Liver (tissue), 9 donors: ENCODE data around the gene FILIP1L. TPM values are rescaled to one million over a fixed set of nuclear protein-coding genes. Genes with fewer than 3 reads are reported as not detected.

Source experiments
- DNase-seq: peaks from one replicate; pipeline ENCODE4 v3.0.0-alpha.2; 2017; ENCODE audit warnings: low spot score
- H3K27ac ChIP-seq, 2 donors: one replicate each; pipeline ENCODE4 v1.7.0; 2013; ENCODE audit warnings: inconsistent platforms in 2 of 2, low read length in 2 of 2, control low read depth in 1 of 2, low read depth in 1 of 2, mild to moderate bottlenecking in 1 of 2
- H3K27me3 ChIP-seq, 4 donors: one replicate each; pipeline versions ENCODE4 v1.6.1 to v1.7.0; 2013; ENCODE audit warnings: low read length in 3 of 4, inconsistent platforms in 1 of 4, mild to moderate bottlenecking in 1 of 4, moderate library complexity in 1 of 4; ENCODE audit not compliant: control insufficient read depth in 4 of 4, insufficient read depth in 4 of 4
- H3K36me3 ChIP-seq, 4 donors: one replicate each; pipeline versions ENCODE4 v1.6.1 to v1.7.0; 2013; ENCODE audit warnings: low read length in 3 of 4, mild to moderate bottlenecking in 3 of 4, low read depth in 1 of 4, moderate library complexity in 1 of 4; ENCODE audit not compliant: control insufficient read depth in 4 of 4, insufficient read depth in 3 of 4
- H3K4me1 ChIP-seq, 4 donors: one replicate each; pipeline versions ENCODE4 v1.6.1 to v1.7.0; 2013; ENCODE audit warnings: low read length in 3 of 4, mild to moderate bottlenecking in 3 of 4, moderate library complexity in 1 of 4; ENCODE audit not compliant: control insufficient read depth in 4 of 4, insufficient read depth in 4 of 4
- H3K4me3 ChIP-seq, 3 donors: one replicate each; pipeline versions ENCODE4 v1.6.1 to v1.7.0; 2013; ENCODE audit warnings: low read length in 3 of 3, control low read depth in 1 of 3, low read depth in 1 of 3, mild to moderate bottlenecking in 1 of 3
- H3K9ac ChIP-seq, 2 donors: one replicate each; pipeline ENCODE4 v1.7.0; 2013; ENCODE audit warnings: low read length in 2 of 2, mild to moderate bottlenecking in 2 of 2, moderate library complexity in 2 of 2, control low read depth in 1 of 2, low read depth in 1 of 2
- H3K9me3 ChIP-seq, 4 donors: one replicate each; pipeline versions ENCODE4 v1.6.1 to v1.7.0; 2013; ENCODE audit warnings: low read length in 3 of 4; ENCODE audit not compliant: control insufficient read depth in 4 of 4
- ATF3 ChIP-seq: IDR thresholded peaks from 2 replicates; pipeline ENCODE4 v1.6.1; 2016; ENCODE audit warnings: antibody characterized with exemption
- CTCF ChIP-seq: fragments of 150-350 bp; IDR thresholded peaks from 2 replicates; pipeline ENCODE4 v1.5.1; 2017; ENCODE audit warnings: improper control_type of control experiment, low read depth, low read length; ENCODE audit not compliant: missing input control
- EGR1 ChIP-seq, 2 donors: IDR thresholded peaks; 2 replicates each; pipeline ENCODE4 v1.6.1; 2016 to 2018; ENCODE audit warnings: antibody characterized with exemption in 2 of 2, low read depth in 2 of 2
- FOXA1 ChIP-seq: IDR thresholded peaks from 2 replicates; pipeline ENCODE4 v1.6.1; 2016; ENCODE audit warnings: antibody characterized with exemption
- FOXA2 ChIP-seq: IDR thresholded peaks from 2 replicates; pipeline ENCODE4 v1.6.1; 2016; ENCODE audit warnings: antibody characterized with exemption
- GABPA ChIP-seq, 2 donors: IDR thresholded peaks in 1 of 2; conservative IDR thresholded peaks in 1 of 2; 2 replicates each; pipeline ENCODE4 v1.6.1; 2016; ENCODE audit warnings: antibody characterized with exemption in 2 of 2, mild to moderate bottlenecking in 1 of 2, moderate library complexity in 1 of 2
- HNF4A ChIP-seq, 2 donors: conservative IDR thresholded peaks; 2 replicates each; pipeline ENCODE4 v1.6.1; 2016; ENCODE audit warnings: antibody characterized with exemption in 2 of 2, mild to moderate bottlenecking in 2 of 2
- HNF4G ChIP-seq: IDR thresholded peaks from 2 replicates; pipeline ENCODE4 v1.6.1; 2016; ENCODE audit warnings: antibody characterized with exemption
- JUND ChIP-seq, 2 donors: IDR thresholded peaks; 2 replicates each; pipeline ENCODE4 v1.6.1; 2016; ENCODE audit warnings: antibody characterized with exemption in 2 of 2
- MAX ChIP-seq: IDR thresholded peaks from 2 replicates; pipeline ENCODE4 v1.6.1; 2016; ENCODE audit warnings: antibody characterized with exemption
- NR2F2 ChIP-seq: IDR thresholded peaks from 2 replicates; pipeline ENCODE4 v1.6.1; 2016; ENCODE audit warnings: antibody characterized with exemption
- RAD21 ChIP-seq, 2 donors: IDR thresholded peaks; 2 replicates each; pipeline ENCODE4 v1.6.1; 2016; ENCODE audit warnings: antibody characterized with exemption in 2 of 2, mild to moderate bottlenecking in 2 of 2
- REST ChIP-seq: IDR thresholded peaks from 2 replicates; pipeline ENCODE4 v1.6.1; 2016; ENCODE audit warnings: antibody characterized with exemption, mild to moderate bottlenecking
- RXRA ChIP-seq, 2 donors: IDR thresholded peaks; 2 replicates each; pipeline ENCODE4 v1.6.1; 2017 to 2018; ENCODE audit warnings: antibody characterized with exemption in 2 of 2, mild to moderate bottlenecking in 1 of 2
- SP1 ChIP-seq: IDR thresholded peaks from 2 replicates; pipeline ENCODE4 v1.6.1; 2018; ENCODE audit warnings: antibody characterized with exemption, mild to moderate bottlenecking
- TAF1 ChIP-seq: conservative IDR thresholded peaks from 2 replicates; pipeline ENCODE4 v1.6.1; 2016; ENCODE audit warnings: antibody characterized with exemption, mild to moderate bottlenecking
- YY1 ChIP-seq: IDR thresholded peaks from 2 replicates; pipeline ENCODE4 v1.6.1; 2016; ENCODE audit warnings: antibody characterized with exemption, mild to moderate bottlenecking
- ZBTB33 ChIP-seq: IDR thresholded peaks from 2 replicates; pipeline ENCODE4 v1.6.1; 2016; ENCODE audit warnings: antibody characterized with exemption
- WGBS: extraction: QIAGEN DNeasy Blood & Tissue Kit; methylation state at CpG from one replicate; pipeline ENCODE4 v1.1.7; 2013; 5-methylcytosine and 5-hydroxymethylcytosine counted together
- polyA plus RNA-seq, 2 donors: library from polyadenylated mRNA; stranded (reverse) in 1 of 2; unstranded in 1 of 2; fragments of 200-250 nt in 1 of 2; fragments of >200 nt in 1 of 2; fragmentation: Nextera tagmentation in 1 of 2; extraction: Ambion mirVana in 1 of 2; gene quantifications; one replicate each; pipeline versions ENCODE4 v1.2.1 to v1.2.3, GENCODE V29; 2013 to 2015
- total RNA-seq, 2 donors: library from RNA; depleted of rRNA; stranded (reverse); fragments of >200 nt; gene quantifications; one replicate each; pipeline ENCODE4 v1.2.3, GENCODE V29; 2014
- donor health status: healthy.
- donor health status: healthy.
- donor health status: healthy.
- donor health status: healthy.
- donor health status: healthy.

Gene FILIP1L
- total and polyA plus RNA-seq, 4 donors, result 1.4 to 6.5 (median 1.9) TPM

- no peaks in the 10 kb centered on the region for H3K27me3 ChIP-seq
- H3K4me1 ChIP-seq, result peaks cover 0 to 20% (median 5%) of the 10 kb centered on the region in 4 donors
- H3K9me3 ChIP-seq, result no peaks in the 10 kb centered on the region
- H3K9ac ChIP-seq, result peak overlapping the region in 1 of 2 donors; percentile 16
- no peaks in the 10 kb centered on the region for H3K36me3 ChIP-seq
- 45% methylated on average over 2 of the region's 2 CpGs for WGBS
- H3K4me3 ChIP-seq, result no peak overlapping the region
- no peak overlapping the region for H3K27ac ChIP-seq
- TF ChIP-seq FOXA1 (no peak), RXRA (IDR thresholded peaks at IDR 0.05) (no peak), RAD21 (IDR thresholded peaks at IDR 0.05) (no peak), MAX (no peak), CTCF (no peak), EGR1 (IDR thresholded peaks at IDR 0.05; ENCODE audit: low read depth in 2 of 2) (no peak), HNF4G (no peak), SP1 (no peak), JUND (IDR thresholded peaks at IDR 0.05) (no peak), HNF4A (conservative IDR thresholded peaks at IDR 0.05) (no peak), ATF3 (no peak), TAF1 (no peak), FOXA2 (no peak), YY1 (no peak), GABPA (IDR thresholded peaks at IDR 0.05 in 1 of 2, conservative IDR thresholded peaks at IDR 0.05 in 1 of 2) (no peak), ZBTB33 (no peak), NR2F2 (no peak), REST (no peak)
- no peak for DNase-seq
These were observed 240.8 kb downstream of the FILIP1L start for GRCh38 chr3:99873269-99874102.
